Fibroblast of villous mesenchyme (primary cell): Measurements from ENCODE around the gene MBD5. TPM values are rescaled to one million over a fixed set of nuclear protein-coding genes. Genes with fewer than 3 reads are reported as not detected.

Experiments
- DNase-seq: peaks from one replicate; pipeline ENCODE4 v3.0.0-alpha.2; 2010; ENCODE audit warnings: low read depth
- H3K4me3 ChIP-seq: 2 replicates; pipeline ENCODE4 v1.5.1; 2011; ENCODE audit warnings: low read depth, mild to moderate bottlenecking, low read length
- total RNA-seq: library from RNA; depleted of rRNA; stranded (reverse); fragments of >200 nt; gene quantifications from 2 replicates; pipeline ENCODE4 v1.2.3, GENCODE V29; 2012
- TF ChIP-seq, protein P1 (sequence below): IDR thresholded peaks from 2 replicates; pipeline ENCODE4 v1.5.1; 2012; ENCODE audit warnings: low read depth, mild to moderate bottlenecking, low read length; ENCODE audit not compliant: insufficient read depth

MBD5 gene
- total RNA-seq, 1 donor = 35.0 TPM

DNA sequence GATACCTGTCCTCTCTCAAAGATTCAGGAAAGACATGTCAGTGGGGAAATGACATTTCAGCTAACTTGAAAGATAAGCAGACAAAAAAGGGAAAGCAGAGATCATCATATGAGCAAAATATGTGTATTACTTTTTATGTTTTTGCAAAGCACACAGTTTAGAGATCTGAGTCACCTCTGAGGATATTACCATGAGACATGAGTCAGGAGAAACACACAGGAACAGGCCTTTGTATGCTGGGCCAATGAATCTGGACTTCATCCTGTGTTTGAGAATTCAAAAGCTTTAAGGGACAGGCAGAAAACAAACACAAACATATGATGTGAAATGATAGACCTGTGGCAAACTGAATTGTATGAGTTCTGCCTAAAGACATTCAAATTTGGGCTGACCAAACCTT, 317.6 kb downstream of the MBD5 start:
- peak; percentile 57 for DNase-seq
- TF ChIP-seq, protein P1, sequence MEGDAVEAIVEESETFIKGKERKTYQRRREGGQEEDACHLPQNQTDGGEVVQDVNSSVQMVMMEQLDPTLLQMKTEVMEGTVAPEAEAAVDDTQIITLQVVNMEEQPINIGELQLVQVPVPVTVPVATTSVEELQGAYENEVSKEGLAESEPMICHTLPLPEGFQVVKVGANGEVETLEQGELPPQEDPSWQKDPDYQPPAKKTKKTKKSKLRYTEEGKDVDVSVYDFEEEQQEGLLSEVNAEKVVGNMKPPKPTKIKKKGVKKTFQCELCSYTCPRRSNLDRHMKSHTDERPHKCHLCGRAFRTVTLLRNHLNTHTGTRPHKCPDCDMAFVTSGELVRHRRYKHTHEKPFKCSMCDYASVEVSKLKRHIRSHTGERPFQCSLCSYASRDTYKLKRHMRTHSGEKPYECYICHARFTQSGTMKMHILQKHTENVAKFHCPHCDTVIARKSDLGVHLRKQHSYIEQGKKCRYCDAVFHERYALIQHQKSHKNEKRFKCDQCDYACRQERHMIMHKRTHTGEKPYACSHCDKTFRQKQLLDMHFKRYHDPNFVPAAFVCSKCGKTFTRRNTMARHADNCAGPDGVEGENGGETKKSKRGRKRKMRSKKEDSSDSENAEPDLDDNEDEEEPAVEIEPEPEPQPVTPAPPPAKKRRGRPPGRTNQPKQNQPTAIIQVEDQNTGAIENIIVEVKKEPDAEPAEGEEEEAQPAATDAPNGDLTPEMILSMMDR = no peak
- H3K4me3 ChIP-seq = no peak overlapping the region

DNA sequence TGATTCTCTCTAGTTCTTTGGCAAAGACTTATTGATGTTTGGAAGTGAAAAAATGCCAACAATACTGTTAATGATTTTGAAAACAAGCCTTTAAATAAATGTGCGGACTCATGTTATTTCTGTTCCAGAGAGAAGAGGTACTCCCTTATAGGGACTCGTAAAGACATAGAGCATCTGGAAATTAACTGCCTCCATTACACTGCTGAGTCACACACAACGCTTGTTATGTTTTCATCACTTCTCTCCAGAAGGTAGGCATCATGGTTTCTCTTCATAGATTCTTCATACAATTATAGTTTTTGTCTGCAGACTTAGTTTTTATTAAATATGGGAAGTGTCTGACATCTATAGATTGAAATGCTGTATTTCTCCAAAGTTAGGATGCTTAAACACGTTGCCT, 321.2 kb downstream of the MBD5 start:
- DNase-seq = peak; percentile 21
- no peak overlapping the region for H3K4me3 ChIP-seq
- TF ChIP-seq, protein P1 = no peak

- DNase-seq = peak; percentile 13
- TF ChIP-seq, protein P1 = no peak
- no peak overlapping the region for H3K4me3 ChIP-seq
These were observed 329.3 kb downstream of the MBD5 start for GRCh38 chr2:148350199-148350598.

GRCh38 chr2:148351437-148352143, 330.7 kb downstream of the MBD5 start:
- no peak for DNase-seq
- H3K4me3 ChIP-seq = no peak overlapping the region
- TF ChIP-seq, protein P1 = no peak

GRCh38 chr2:148358375-148358774, 337.5 kb downstream of the MBD5 start:
- TF ChIP-seq, protein P1 = no peak
- H3K4me3 ChIP-seq = no peak overlapping the region
- no peak for DNase-seq

DNA sequence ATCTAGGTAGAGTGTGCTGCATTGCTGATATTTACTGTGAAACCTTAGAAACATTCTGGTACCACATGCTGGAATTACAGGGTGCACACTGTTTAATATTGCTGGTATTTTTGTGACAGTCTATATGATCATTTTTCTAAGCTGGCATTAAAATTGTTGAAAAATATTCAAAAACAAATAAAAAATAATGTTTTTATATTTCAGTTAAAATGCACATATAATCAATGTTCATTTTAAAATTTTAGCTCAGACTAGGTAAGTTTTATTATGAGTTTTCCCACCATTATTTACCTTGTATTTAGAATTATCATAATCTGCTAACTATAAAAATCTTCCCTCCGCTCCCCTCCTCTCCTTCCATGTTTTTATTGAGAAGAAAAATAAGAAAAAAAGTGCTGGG, 339.8 kb downstream of the MBD5 start:
- no peak for DNase-seq
- no peak overlapping the region for H3K4me3 ChIP-seq
- TF ChIP-seq, protein P1 = no peak
